MCF 10A (cell line): Measurements from ENCODE around the gene PRKN. TPM values are rescaled to one million over a fixed set of nuclear protein-coding genes. Genes with fewer than 3 reads are reported as not detected.
A peak's percentile ranks its signal among the peaks of the same experiment; 100 is the strongest.

Experiments
- BruUV-seq: library from RNA; stranded (reverse); fragments of 400-500 nt; replicated peaks from 2 replicates; lab custom pipeline; 2021; lab: Mats Ljungman, UMichigan
- CTCF ChIA-PET: fragments of 300-600 bp; sonication (Branson Sonifier 250); formaldehyde crosslinking; extraction: SDS; loops from one replicate; lab custom pipeline; 2021; ENCODE audit warnings: antibody characterized with exemption, inconsistent platforms; lab: Yijun Ruan, JAX
- POLR2A ChIA-PET: fragments of 300-600, 350-650 bp; sonication (Branson Sonifier 250); formaldehyde crosslinking; extraction: SDS; loops from one replicate; lab custom pipeline; 2020; ENCODE audit warnings: antibody characterized with exemption, inconsistent platforms; lab: Yijun Ruan, JAX
- DNase-seq: peaks from one replicate; pipeline ENCODE4 v3.0.0-alpha.2; 2018; ENCODE audit not compliant: unreplicated experiment
- H3K27ac Mint-ChIP-seq: one replicate; pipeline ENCODE4 v1.8.0; 2022; ENCODE audit warnings: mild to moderate bottlenecking, low read depth, mixed read lengths; ENCODE audit not compliant: unreplicated experiment
- H3K27me3 Mint-ChIP-seq: one replicate; pipeline ENCODE4 v1.8.0; 2022; ENCODE audit warnings: mixed read lengths; ENCODE audit not compliant: insufficient read depth, unreplicated experiment
- H3K36me3 Mint-ChIP-seq: one replicate; pipeline ENCODE4 v1.8.0; 2022; ENCODE audit warnings: mild to moderate bottlenecking, moderate library complexity, mixed read lengths; ENCODE audit not compliant: insufficient read depth, unreplicated experiment
- H3K4me1 Mint-ChIP-seq: one replicate; pipeline ENCODE4 v1.8.0; 2022; ENCODE audit warnings: mixed read lengths; ENCODE audit not compliant: insufficient read depth, unreplicated experiment
- H3K4me3 Mint-ChIP-seq: one replicate; pipeline ENCODE4 v1.8.0; 2022; ENCODE audit warnings: mild to moderate bottlenecking, moderate library complexity, mixed read lengths; ENCODE audit not compliant: unreplicated experiment
- H3K9me3 Mint-ChIP-seq: one replicate; pipeline ENCODE4 v1.8.0; 2022; ENCODE audit warnings: mixed read lengths; ENCODE audit not compliant: unreplicated experiment
- CTCF ChIP-seq: fragments of 200-600 bp; IDR thresholded peaks from one replicate; pipeline ENCODE4 v1.8.0; 2022; ENCODE audit warnings: antibody characterized with exemption, mild to moderate bottlenecking; ENCODE audit not compliant: unreplicated experiment
- intact Hi-C: fragments of 100-400 bp; cut with micrococcal nuclease; formaldehyde crosslinking; loops from 2 replicates; pipeline ENCODE4 v1.14.1; 2022
- total RNA-seq: library from RNA; stranded (reverse); gene quantifications from 2 replicates; pipeline ENCODE4 v1.2.3, GENCODE V29; 2022

The PRKN gene
- total RNA-seq, 1 experiment from 2014 or later = 2.5 TPM

GRCh38 chr6:162177746-162178145, 549.8 kb downstream of the PRKN start:
- Mint-ChIP-seq H3K9me3 (no peaks in the 10 kb centered on the region), H3K4me3 (no peak overlapping the region), H3K36me3 (no peaks in the 10 kb centered on the region), H3K4me1 (peaks cover 19% of the 10 kb centered on the region), H3K27ac (no peak overlapping the region), H3K27me3 (no peaks in the 10 kb centered on the region)
- peak; percentile 10 for DNase-seq
- CTCF ChIA-PET = interaction anchor here (0.5 to 1.5 kb wide), 5 partner anchors 10 to 661 kb away, joined by 3 read pairs; no protein-coding TSS in a partner anchor
- POLR2A ChIA-PET = no interaction called here
- intact Hi-C loops = no loop called here
- peak; percentile 12 for TF ChIP-seq CTCF
- no TSS peak for BruUV-seq

GRCh38 chr6:162173466-162173865, 554.1 kb downstream of the PRKN start:
- TF ChIP-seq CTCF = no peak
- POLR2A ChIA-PET = no interaction called here
- Mint-ChIP-seq H3K9me3 (no peaks in the 10 kb centered on the region), H3K36me3 (no peaks in the 10 kb centered on the region), H3K4me3 (no peak overlapping the region), H3K4me1 (no peaks in the 10 kb centered on the region), H3K27me3 (no peaks in the 10 kb centered on the region), H3K27ac (no peak overlapping the region)
- no TSS peak for BruUV-seq
- intact Hi-C loops = no loop called here
- no peak for DNase-seq
- CTCF ChIA-PET = no interaction called here

- Mint-ChIP-seq H3K4me1 (no peaks in the 10 kb centered on the region), H3K27me3 (no peaks in the 10 kb centered on the region), H3K36me3 (no peaks in the 10 kb centered on the region), H3K4me3 (no peak overlapping the region), H3K27ac (no peak overlapping the region), H3K9me3 (no peaks in the 10 kb centered on the region)
- no peak for DNase-seq
- POLR2A ChIA-PET = no interaction called here
- BruUV-seq = no TSS peak
- no peak for TF ChIP-seq CTCF
- intact Hi-C loops = no loop called here
- CTCF ChIA-PET = no interaction called here
Measured at GRCh38 chr6:162165479-162165878, 562.1 kb downstream of the PRKN start.

GRCh38 chr6:162157167-162157870, 570.2 kb downstream of the PRKN start:
- Mint-ChIP-seq H3K4me3 (no peak overlapping the region), H3K27ac (no peak overlapping the region), H3K4me1 (peaks cover 7% of the 10 kb centered on the region), H3K36me3 (no peaks in the 10 kb centered on the region), H3K9me3 (no peaks in the 10 kb centered on the region), H3K27me3 (no peaks in the 10 kb centered on the region)
- TF ChIP-seq CTCF = no peak
- BruUV-seq = no TSS peak
- intact Hi-C loops = no loop called here
- CTCF ChIA-PET = no interaction called here
- DNase-seq = no peak
- POLR2A ChIA-PET = no interaction called here
